Measurements from ENCODE around the gene CDKL4.
A peak's percentile ranks its signal among the peaks of the same experiment; 100 is the strongest.

The CDKL4 gene

DNA sequence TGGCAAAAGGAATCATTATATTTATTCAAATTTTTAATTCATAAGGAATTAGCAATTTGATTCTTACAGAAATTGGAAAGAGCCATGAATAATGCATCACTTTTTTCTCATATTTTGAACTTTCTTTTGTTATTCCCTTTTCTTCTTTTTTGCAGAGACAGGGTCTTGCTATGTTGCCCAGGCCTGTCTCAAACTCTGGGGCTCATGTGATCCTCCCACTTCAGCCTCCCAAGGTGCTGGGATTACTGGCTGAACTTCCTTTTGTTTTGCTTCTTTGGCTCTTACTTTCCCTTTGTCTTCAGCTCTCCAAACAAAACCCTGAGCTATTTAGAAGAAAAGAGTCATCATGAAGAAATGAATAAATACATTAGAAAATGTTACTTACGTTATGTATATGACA is 30.8 kb downstream of the CDKL4 start:
- no peak overlapping the region for H2BK5ac ChIP-seq (ENCODE audit: low read depth, low read length, poor library complexity, severe bottlenecking)
- H3K4me2 ChIP-seq (ENCODE audit: low read length, poor library complexity, severe bottlenecking): no peak overlapping the region
- H2BK15ac ChIP-seq (ENCODE audit: low read depth, poor library complexity, severe bottlenecking): no peak overlapping the region
- no peak overlapping the region for H3K18ac ChIP-seq (ENCODE audit: low read depth in 1 of 2, low read length in 2 of 2)
- no peaks in the 10 kb centered on the region for H3K9me3 ChIP-seq (ENCODE audit: control insufficient read depth, low read length)
- H2AK5ac ChIP-seq (ENCODE audit: low read length, severe bottlenecking): no peak overlapping the region
- no peak overlapping the region for H2AFZ ChIP-seq (ENCODE audit: low read depth, low read length)
- no peak overlapping the region for H4K8ac ChIP-seq (ENCODE audit: low read length)
- H3K4me1 ChIP-seq (ENCODE audit: control insufficient read depth, insufficient read depth, low read depth, low read length): no peaks in the 10 kb centered on the region
- H2BK120ac ChIP-seq (ENCODE audit: low read depth, low read length): no peak overlapping the region
- no peak overlapping the region for H3K23ac ChIP-seq (ENCODE audit: low read length in 2 of 2)
- no peaks in the 10 kb centered on the region for H3K36me3 ChIP-seq (ENCODE audit: control insufficient read depth in 1 of 2, insufficient read depth in 2 of 2, low read depth in 1 of 2, low read length in 2 of 2)
- no peak overlapping the region for H2BK12ac ChIP-seq (ENCODE audit: low read length in 2 of 2)
- no peak overlapping the region for H3K27ac ChIP-seq (ENCODE audit: low read length, poor library complexity, severe bottlenecking)
- H3K4ac ChIP-seq (ENCODE audit: low read depth in 1 of 2, low read length in 2 of 2): no peak overlapping the region
- H3K79me1 ChIP-seq (replicated peaks; ENCODE audit: low read length, poor library complexity, severe bottlenecking): no peaks in the 10 kb centered on the region
- DNase-seq: no peak
- no peak overlapping the region for H4K91ac ChIP-seq (ENCODE audit: low read length)
- no peak overlapping the region for H3K14ac ChIP-seq (ENCODE audit: low read length in 2 of 2)
- no peak overlapping the region for H3K4me3 ChIP-seq (ENCODE audit: insufficient read depth in 1 of 2, low read depth in 1 of 2, low read length in 2 of 2)
- no peaks in the 10 kb centered on the region for H3K27me3 ChIP-seq (ENCODE audit: control insufficient read depth in 1 of 2, insufficient read depth in 1 of 2, low read length in 2 of 2)
- WGBS: 96% methylated on average over 1 of the region's 1 CpG
- H3K9ac ChIP-seq (ENCODE audit: low read length): no peak overlapping the region

DNA sequence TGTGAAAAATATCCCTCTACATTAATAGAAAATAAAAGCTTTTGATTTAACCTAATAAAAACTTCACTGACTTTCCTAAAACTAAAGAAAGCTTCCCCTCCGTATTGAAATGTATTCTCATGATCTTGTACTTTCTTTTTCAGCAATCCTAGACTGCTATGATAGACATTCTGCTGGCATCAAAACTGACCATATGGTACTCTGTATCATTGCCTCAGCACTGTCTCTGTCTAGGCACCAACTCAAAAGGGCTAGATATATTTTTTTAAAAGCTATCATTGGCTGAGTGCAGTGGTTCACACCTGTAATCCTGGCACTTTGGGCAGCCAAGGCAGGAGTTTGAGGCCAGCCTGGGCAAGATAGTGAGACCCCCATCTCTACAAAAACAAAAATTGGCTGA is 32.9 kb downstream of the CDKL4 start:
- Histone ChIP-seq H2AK5ac (ENCODE audit: low read length, severe bottlenecking) (no peak overlapping the region), H3K4me2 (ENCODE audit: low read length, poor library complexity, severe bottlenecking) (no peak overlapping the region), H3K36me3 (ENCODE audit: control insufficient read depth in 1 of 2, insufficient read depth in 2 of 2, low read depth in 1 of 2, low read length in 2 of 2) (peaks cover 0 to under 1% of the 10 kb centered on the region in 2 experiments), H3K9ac (ENCODE audit: low read length) (no peak overlapping the region), H3K4ac (ENCODE audit: low read depth in 1 of 2, low read length in 2 of 2) (no peak overlapping the region), H3K14ac (ENCODE audit: low read length in 2 of 2) (no peak overlapping the region), H2BK15ac (ENCODE audit: low read depth, poor library complexity, severe bottlenecking) (no peak overlapping the region), H2BK12ac (ENCODE audit: low read length in 2 of 2) (no peak overlapping the region), H3K9me3 (ENCODE audit: control insufficient read depth, low read length) (no peaks in the 10 kb centered on the region), H2AFZ (ENCODE audit: low read depth, low read length) (no peak overlapping the region), H3K18ac (ENCODE audit: low read depth in 1 of 2, low read length in 2 of 2) (no peak overlapping the region), H3K4me1 (ENCODE audit: control insufficient read depth, insufficient read depth, low read depth, low read length) (no peaks in the 10 kb centered on the region), H4K8ac (ENCODE audit: low read length) (no peak overlapping the region), H3K27ac (ENCODE audit: low read length, poor library complexity, severe bottlenecking) (no peak overlapping the region), H3K27me3 (ENCODE audit: control insufficient read depth in 1 of 2, insufficient read depth in 1 of 2, low read length in 2 of 2) (no peaks in the 10 kb centered on the region), H3K4me3 (ENCODE audit: insufficient read depth in 1 of 2, low read depth in 1 of 2, low read length in 2 of 2) (no peak overlapping the region), H3K23ac (ENCODE audit: low read length in 2 of 2) (no peak overlapping the region), H2BK120ac (ENCODE audit: low read depth, low read length) (no peak overlapping the region), H2BK5ac (ENCODE audit: low read depth, low read length, poor library complexity, severe bottlenecking) (no peak overlapping the region), H3K79me1 (replicated peaks; ENCODE audit: low read length, poor library complexity, severe bottlenecking) (no peaks in the 10 kb centered on the region), H4K91ac (ENCODE audit: low read length) (no peak overlapping the region)
- DNase-seq: no peak
- 95% methylated on average over 1 of the region's 1 CpG for WGBS

GRCh38 chr2:39203382-39203781 is 40.4 kb downstream of the CDKL4 start:
- H3K4me1 ChIP-seq (ENCODE audit: control insufficient read depth, insufficient read depth, low read depth, low read length): no peaks in the 10 kb centered on the region
- no peak overlapping the region for H2AK5ac ChIP-seq (ENCODE audit: low read length, severe bottlenecking)
- H3K23ac ChIP-seq (ENCODE audit: low read length in 2 of 2): no peak overlapping the region
- no peak overlapping the region for H4K91ac ChIP-seq (ENCODE audit: low read length)
- no peak overlapping the region for H3K18ac ChIP-seq (ENCODE audit: low read depth in 1 of 2, low read length in 2 of 2)
- no peak overlapping the region for H2BK5ac ChIP-seq (ENCODE audit: low read depth, low read length, poor library complexity, severe bottlenecking)
- 85% methylated on average over 4 of the region's 6 CpGs for WGBS
- no peak overlapping the region for H4K8ac ChIP-seq (ENCODE audit: low read length)
- no peak overlapping the region for H2BK15ac ChIP-seq (ENCODE audit: low read depth, poor library complexity, severe bottlenecking)
- H3K9me3 ChIP-seq (ENCODE audit: control insufficient read depth, low read length): no peaks in the 10 kb centered on the region
- no peak overlapping the region for H3K4me2 ChIP-seq (ENCODE audit: low read length, poor library complexity, severe bottlenecking)
- H3K27me3 ChIP-seq (ENCODE audit: control insufficient read depth in 1 of 2, insufficient read depth in 1 of 2, low read length in 2 of 2): no peaks in the 10 kb centered on the region
- no peak overlapping the region for H2BK12ac ChIP-seq (ENCODE audit: low read length in 2 of 2)
- peaks cover 0 to 3% of the 10 kb centered on the region in 2 experiments for H3K36me3 ChIP-seq (ENCODE audit: control insufficient read depth in 1 of 2, insufficient read depth in 2 of 2, low read depth in 1 of 2, low read length in 2 of 2)
- H3K27ac ChIP-seq (ENCODE audit: low read length, poor library complexity, severe bottlenecking): no peak overlapping the region
- no peak overlapping the region for H3K9ac ChIP-seq (ENCODE audit: low read length)
- H3K14ac ChIP-seq (ENCODE audit: low read length in 2 of 2): no peak overlapping the region
- no peak overlapping the region for H3K4ac ChIP-seq (ENCODE audit: low read depth in 1 of 2, low read length in 2 of 2)
- H3K79me1 ChIP-seq (replicated peaks; ENCODE audit: low read length, poor library complexity, severe bottlenecking): no peaks in the 10 kb centered on the region
- no peak for DNase-seq
- H3K4me3 ChIP-seq (ENCODE audit: insufficient read depth in 1 of 2, low read depth in 1 of 2, low read length in 2 of 2): no peak overlapping the region
- no peak overlapping the region for H2BK120ac ChIP-seq (ENCODE audit: low read depth, low read length)
- H2AFZ ChIP-seq (ENCODE audit: low read depth, low read length): no peak overlapping the region

- Histone ChIP-seq H3K27ac (ENCODE audit: low read length, poor library complexity, severe bottlenecking) (no peak overlapping the region), H3K4me1 (ENCODE audit: control insufficient read depth, insufficient read depth, low read depth, low read length) (no peaks in the 10 kb centered on the region), H3K36me3 (ENCODE audit: control insufficient read depth in 1 of 2, insufficient read depth in 2 of 2, low read depth in 1 of 2, low read length in 2 of 2) (peaks cover 0 to 3% of the 10 kb centered on the region in 2 experiments), H2AK5ac (ENCODE audit: low read length, severe bottlenecking) (no peak overlapping the region), H3K4me3 (ENCODE audit: insufficient read depth in 1 of 2, low read depth in 1 of 2, low read length in 2 of 2) (no peak overlapping the region), H3K4me2 (ENCODE audit: low read length, poor library complexity, severe bottlenecking) (no peak overlapping the region), H2BK12ac (ENCODE audit: low read length in 2 of 2) (no peak overlapping the region), H4K8ac (ENCODE audit: low read length) (no peak overlapping the region), H4K91ac (ENCODE audit: low read length) (no peak overlapping the region), H3K27me3 (ENCODE audit: control insufficient read depth in 1 of 2, insufficient read depth in 1 of 2, low read length in 2 of 2) (no peaks in the 10 kb centered on the region), H2BK120ac (ENCODE audit: low read depth, low read length) (no peak overlapping the region), H2AFZ (ENCODE audit: low read depth, low read length) (no peak overlapping the region), H3K79me1 (replicated peaks; ENCODE audit: low read length, poor library complexity, severe bottlenecking) (no peaks in the 10 kb centered on the region), H3K9me3 (ENCODE audit: control insufficient read depth, low read length) (peaks cover 1% of the 10 kb centered on the region), H3K4ac (ENCODE audit: low read depth in 1 of 2, low read length in 2 of 2) (no peak overlapping the region), H3K9ac (ENCODE audit: low read length) (no peak overlapping the region), H3K14ac (ENCODE audit: low read length in 2 of 2) (no peak overlapping the region), H3K23ac (ENCODE audit: low read length in 2 of 2) (no peak overlapping the region), H2BK5ac (ENCODE audit: low read depth, low read length, poor library complexity, severe bottlenecking) (no peak overlapping the region), H2BK15ac (ENCODE audit: low read depth, poor library complexity, severe bottlenecking) (no peak overlapping the region), H3K18ac (ENCODE audit: low read depth in 1 of 2, low read length in 2 of 2) (no peak overlapping the region)
- peak; percentile 9 for DNase-seq
- 82% methylated on average over 1 of the region's 1 CpG for WGBS
These were observed 41.0 kb downstream of the CDKL4 start for GRCh38 chr2:39202639-39203369.

Measured in mesenchymal stem cell (in vitro differentiated cells and primary cell).